ENCODE measurements around the gene SP140L. TPM values are rescaled to one million over a fixed set of nuclear protein-coding genes. Genes with fewer than 3 reads are reported as not detected.
"Not testable (repeated sequence)": the region's sequence is repeated elsewhere in the genome, so short reads cannot be mapped to it uniquely, and the experiment has no call there.

Gene SP140L
- total RNA-seq, 2 donors from 2014 or later: 13.2 to 14.4 TPM

DNA sequence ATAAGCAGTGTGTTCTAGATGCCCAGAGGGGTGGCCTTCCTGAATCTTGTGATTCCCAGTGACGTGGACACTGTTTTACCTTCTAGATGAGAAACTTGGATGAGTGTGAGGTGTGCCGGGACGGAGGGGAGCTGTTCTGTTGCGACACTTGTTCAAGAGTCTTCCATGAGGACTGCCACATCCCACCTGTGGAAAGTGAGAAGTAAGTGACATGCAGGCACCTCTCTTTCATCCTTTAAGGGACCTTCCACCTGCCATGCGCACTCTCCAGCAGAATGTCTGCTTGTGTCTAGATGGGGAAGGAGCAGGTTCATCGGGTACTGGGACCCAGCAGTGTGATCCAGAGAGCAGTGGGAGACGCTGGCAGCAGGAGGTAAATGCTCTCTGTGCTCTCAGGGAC lies 73.0 kb downstream of the SP140L start:
- TF ChIP-seq, protein P1, sequence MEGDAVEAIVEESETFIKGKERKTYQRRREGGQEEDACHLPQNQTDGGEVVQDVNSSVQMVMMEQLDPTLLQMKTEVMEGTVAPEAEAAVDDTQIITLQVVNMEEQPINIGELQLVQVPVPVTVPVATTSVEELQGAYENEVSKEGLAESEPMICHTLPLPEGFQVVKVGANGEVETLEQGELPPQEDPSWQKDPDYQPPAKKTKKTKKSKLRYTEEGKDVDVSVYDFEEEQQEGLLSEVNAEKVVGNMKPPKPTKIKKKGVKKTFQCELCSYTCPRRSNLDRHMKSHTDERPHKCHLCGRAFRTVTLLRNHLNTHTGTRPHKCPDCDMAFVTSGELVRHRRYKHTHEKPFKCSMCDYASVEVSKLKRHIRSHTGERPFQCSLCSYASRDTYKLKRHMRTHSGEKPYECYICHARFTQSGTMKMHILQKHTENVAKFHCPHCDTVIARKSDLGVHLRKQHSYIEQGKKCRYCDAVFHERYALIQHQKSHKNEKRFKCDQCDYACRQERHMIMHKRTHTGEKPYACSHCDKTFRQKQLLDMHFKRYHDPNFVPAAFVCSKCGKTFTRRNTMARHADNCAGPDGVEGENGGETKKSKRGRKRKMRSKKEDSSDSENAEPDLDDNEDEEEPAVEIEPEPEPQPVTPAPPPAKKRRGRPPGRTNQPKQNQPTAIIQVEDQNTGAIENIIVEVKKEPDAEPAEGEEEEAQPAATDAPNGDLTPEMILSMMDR (IDR thresholded peaks at IDR 0.05): no peak
- intact Hi-C loops (cut with DNase I): no loop called here
- DNase-seq: no peak
- no peak overlapping the region for H3K9ac ChIP-seq (ENCODE audit: low read depth in 2 of 2, low read length in 2 of 2)
- H3K4me3 ChIP-seq: no peak overlapping the region
- H3K27ac ChIP-seq: no peak overlapping the region
- H3K4me1 ChIP-seq: no peaks in the 10 kb centered on the region
- H3K27me3 ChIP-seq: no peaks in the 10 kb centered on the region
- no peaks in the 10 kb centered on the region for H3K9me3 ChIP-seq
- no peaks in the 10 kb centered on the region for H3K36me3 ChIP-seq

DNA sequence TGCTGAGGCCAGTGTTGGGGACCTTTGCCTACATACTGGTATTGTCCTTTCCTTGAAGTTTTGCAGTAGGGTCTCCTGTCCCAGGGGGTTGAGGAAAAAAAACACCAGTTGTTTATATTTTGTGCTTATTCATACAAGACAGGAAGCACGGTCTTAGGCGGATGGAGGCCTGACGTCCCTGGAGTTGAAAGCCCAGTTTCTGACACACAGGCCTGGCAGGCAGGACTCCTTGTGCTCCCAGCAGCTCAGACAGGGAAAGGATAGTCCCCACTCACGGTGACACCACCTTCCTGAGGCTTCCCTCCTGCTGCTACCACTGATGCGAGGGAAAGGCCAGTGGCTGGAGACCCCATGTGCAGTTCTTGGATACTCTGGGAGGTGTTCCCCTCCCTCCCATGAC lies 73.5 kb downstream of the SP140L start:
- Histone ChIP-seq H3K4me3 (no peak overlapping the region), H3K9ac (ENCODE audit: low read depth in 2 of 2, low read length in 2 of 2) (no peak overlapping the region), H3K9me3 (no peaks in the 10 kb centered on the region), H3K36me3 (no peaks in the 10 kb centered on the region), H3K4me1 (no peaks in the 10 kb centered on the region), H3K27ac (no peak overlapping the region), H3K27me3 (no peaks in the 10 kb centered on the region)
- DNase-seq: no peak
- TF ChIP-seq, protein P1 (IDR thresholded peaks at IDR 0.05): no peak
- intact Hi-C loops (cut with DNase I): no loop called here

DNA sequence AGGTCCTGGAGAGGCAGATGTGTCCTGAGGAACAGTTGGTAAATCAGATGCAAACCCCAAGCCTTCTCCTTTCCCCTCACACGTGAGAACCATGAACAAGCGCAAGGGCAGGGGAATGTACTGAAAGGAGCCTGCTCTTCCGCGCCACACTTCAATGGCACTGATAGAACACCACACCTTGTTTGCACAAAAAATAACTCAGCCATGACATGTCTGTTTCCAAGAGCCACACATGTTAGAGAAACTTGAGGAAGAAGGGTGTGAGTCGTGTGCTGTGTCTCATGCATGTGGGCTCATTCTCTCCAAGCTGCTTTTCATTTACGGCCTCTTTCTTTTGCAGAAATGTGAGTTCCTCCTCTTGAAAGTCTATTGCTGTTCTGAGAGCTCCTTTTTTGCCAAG lies 74.0 kb downstream of the SP140L start:
- H3K9me3 ChIP-seq; H3K4me1 ChIP-seq; DNase-seq; intact Hi-C loops (cut with DNase I); H3K36me3 ChIP-seq; H3K4me3 ChIP-seq; H3K27ac ChIP-seq; H3K9ac ChIP-seq (ENCODE audit: low read depth in 2 of 2, low read length in 2 of 2); H3K27me3 ChIP-seq: not testable (repeated sequence)

DNA sequence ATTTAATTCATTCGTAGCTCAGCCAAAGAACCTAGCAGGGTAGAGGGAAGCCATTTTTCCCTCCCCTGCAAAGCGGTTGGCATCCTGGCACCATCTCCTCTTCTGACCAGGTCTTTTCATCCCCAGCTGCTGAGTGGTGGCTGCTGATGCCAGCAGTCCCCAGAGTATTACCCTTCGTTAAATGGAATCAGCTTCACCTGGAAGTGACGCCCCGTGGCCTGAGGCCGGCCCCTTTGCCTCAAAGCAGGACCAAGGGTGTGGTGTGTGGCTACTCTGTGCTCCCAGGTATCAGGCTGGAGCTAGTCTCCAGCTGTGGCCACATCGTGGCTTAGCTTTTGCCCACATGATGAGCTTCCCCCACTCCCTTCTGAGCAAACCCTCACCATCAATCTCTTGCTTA lies 76.8 kb downstream of the SP140L start:
- Histone ChIP-seq H3K9ac (ENCODE audit: low read depth in 2 of 2, low read length in 2 of 2) (no peak overlapping the region), H3K9me3 (no peaks in the 10 kb centered on the region), H3K27ac (no peak overlapping the region), H3K36me3 (no peaks in the 10 kb centered on the region), H3K4me1 (no peaks in the 10 kb centered on the region), H3K4me3 (no peak overlapping the region), H3K27me3 (no peaks in the 10 kb centered on the region)
- TF ChIP-seq, protein P1 (IDR thresholded peaks at IDR 0.05): no peak
- no peak for DNase-seq
- intact Hi-C loops (cut with DNase I): no loop called here

DNA sequence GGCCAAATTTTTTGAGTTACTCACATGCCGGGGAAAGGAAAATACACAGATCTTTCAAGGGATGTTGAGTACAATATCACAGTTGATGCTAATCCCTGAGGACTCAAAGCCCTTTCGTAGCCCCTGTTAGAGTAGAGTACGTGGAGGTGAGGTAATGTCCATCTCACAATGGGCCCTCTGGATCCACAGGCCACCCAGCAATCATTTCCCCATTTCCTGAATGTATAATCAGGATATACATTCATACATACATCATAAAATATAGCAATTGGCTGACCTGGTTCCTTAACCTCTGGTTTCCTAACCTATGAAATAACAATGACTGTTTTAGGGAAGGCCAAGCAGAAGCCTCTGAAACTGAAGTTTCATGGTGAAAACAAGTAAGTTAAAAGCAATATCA lies 78.8 kb downstream of the SP140L start:
- Histone ChIP-seq H3K9me3 (no peaks in the 10 kb centered on the region), H3K36me3 (no peaks in the 10 kb centered on the region), H3K9ac (ENCODE audit: low read depth in 2 of 2, low read length in 2 of 2) (no peak overlapping the region), H3K4me3 (no peak overlapping the region), H3K4me1 (no peaks in the 10 kb centered on the region), H3K27me3 (no peaks in the 10 kb centered on the region), H3K27ac (no peak overlapping the region)
- DNase-seq: no peak
- TF ChIP-seq, protein P1 (IDR thresholded peaks at IDR 0.05): no peak
- intact Hi-C loops (cut with DNase I): no loop called here

DNA sequence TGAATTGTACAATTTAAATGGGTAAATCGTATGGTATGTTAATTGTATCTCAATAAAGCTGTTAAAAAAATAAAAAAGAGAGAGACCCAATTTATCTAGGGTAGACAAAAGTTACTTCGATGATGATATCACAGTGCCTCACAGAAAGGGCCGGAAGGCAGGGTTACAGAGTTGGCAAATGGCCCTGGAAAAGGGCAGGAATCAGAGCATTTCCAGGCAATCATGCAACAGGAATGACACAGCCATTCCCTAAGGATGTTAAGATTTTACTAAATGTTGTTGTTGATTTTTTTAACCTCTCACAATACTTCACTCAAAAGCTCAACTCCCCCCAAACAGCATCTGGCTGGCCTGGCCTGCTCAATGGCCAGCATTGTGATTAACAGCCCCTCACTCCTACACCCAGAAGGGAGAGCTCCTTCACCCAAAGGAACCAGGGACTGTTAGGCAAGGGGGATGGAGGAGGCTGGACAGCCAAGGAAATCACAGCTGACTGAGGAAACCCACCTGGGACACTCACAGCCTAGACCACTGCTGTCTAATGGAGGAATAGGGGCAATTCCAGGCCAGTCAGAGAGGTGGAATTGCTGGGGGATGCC lies 81.3 kb downstream of the SP140L start:
- H3K9me3 ChIP-seq: no peaks in the 10 kb centered on the region
- DNase-seq: no peak
- no peak overlapping the region for H3K4me3 ChIP-seq
- TF ChIP-seq, protein P1 (IDR thresholded peaks at IDR 0.05): no peak
- no peaks in the 10 kb centered on the region for H3K36me3 ChIP-seq
- H3K4me1 ChIP-seq: peaks cover 4% of the 10 kb centered on the region
- intact Hi-C loops (cut with DNase I): no loop called here
- H3K27ac ChIP-seq: no peak overlapping the region
- no peaks in the 10 kb centered on the region for H3K27me3 ChIP-seq
- no peak overlapping the region for H3K9ac ChIP-seq (ENCODE audit: low read depth in 2 of 2, low read length in 2 of 2)

DNA sequence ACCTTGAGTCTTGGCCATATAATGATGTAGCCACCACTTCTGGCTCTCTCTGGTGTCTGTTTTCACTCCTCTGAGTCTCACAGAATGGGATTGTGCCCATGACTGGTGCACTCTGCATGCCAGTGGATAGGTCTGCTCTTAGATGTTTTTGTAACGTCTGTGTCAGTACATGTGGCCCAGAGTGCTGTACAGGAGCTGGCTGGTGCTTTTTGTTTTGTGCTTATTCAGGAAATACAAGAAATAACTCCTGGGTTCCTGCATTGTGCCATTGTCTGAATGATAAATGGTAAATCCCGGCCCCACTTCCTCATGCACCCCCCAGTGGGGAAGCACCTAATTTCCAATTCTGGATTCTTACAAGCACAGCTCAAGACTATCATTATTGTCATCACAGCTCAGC lies 82.3 kb downstream of the SP140L start:
- H3K27ac ChIP-seq; H3K36me3 ChIP-seq; H3K4me1 ChIP-seq; intact Hi-C loops (cut with DNase I); H3K9ac ChIP-seq (ENCODE audit: low read depth in 2 of 2, low read length in 2 of 2); H3K9me3 ChIP-seq; DNase-seq; H3K4me3 ChIP-seq; H3K27me3 ChIP-seq: not testable (repeated sequence)
